ENCODE measurements around the gene HK3. TPM values are rescaled to one million over a fixed set of nuclear protein-coding genes. Genes with fewer than 3 reads are reported as not detected.

Gene HK3
- total RNA-seq, 2 experiments from 2014 or later: not detected

DNA sequence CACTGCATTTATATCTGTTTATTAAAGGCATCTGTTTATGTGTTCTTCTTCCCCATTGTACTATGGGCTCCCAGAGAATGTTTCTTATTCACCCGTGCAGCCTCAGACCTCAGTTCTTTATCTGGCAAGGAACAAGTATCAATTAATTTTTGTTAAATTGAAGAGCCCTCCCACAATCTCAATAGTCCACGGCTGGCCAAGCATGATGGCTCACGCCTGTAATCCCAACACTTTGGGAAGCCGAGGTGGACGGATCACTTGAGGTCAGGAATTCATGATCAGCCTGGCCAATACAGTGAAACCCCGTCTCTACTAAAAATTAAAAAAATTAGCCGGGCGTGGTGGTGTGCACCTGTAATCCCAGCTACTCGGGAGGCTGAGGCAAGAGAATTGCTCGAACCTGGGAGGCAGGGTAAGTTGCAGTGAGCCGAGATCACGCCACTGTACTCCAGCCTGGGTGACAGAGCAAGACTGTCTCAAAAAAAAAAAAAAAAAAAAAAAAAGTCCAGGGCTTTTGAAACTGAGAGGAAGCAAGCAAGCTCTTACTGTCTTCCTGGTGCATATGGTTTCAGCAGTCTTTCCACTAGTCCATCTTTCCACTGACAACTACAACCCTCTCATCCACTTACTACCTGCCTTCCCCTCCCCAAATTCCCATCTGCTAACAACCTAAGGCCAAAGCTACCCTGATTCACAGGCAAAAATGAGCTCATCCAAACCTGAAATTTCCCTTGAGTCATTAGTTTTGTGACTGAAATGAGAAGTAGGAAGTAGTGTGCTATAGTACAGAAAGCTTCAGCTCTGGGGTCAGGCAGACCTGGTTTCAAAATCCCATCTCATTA, 2.3 kb upstream of the HK3 start:
- H3K36me3 Mint-ChIP-seq (ENCODE audit: low read depth): peaks cover 17% of the 10 kb centered on the region
- DNase-seq: peak; percentile 42
- no peak overlapping the region for H3K4me3 Mint-ChIP-seq
- CTCF ChIA-PET: interaction anchor here (0.7 to 1.8 kb wide), 3 partner anchors 101 to 241 kb away, joined by 3 to 7 read pairs (median 4); partner anchors contain the start of gene UIMC1
- H3K27me3 Mint-ChIP-seq (ENCODE audit: low read depth): no peaks in the 10 kb centered on the region
- intact Hi-C loops (cut with micrococcal nuclease): loop anchor here (5.0 kb wide), 1 partner anchor 244 kb away; no protein-coding TSS in a partner anchor
- H3K27ac Mint-ChIP-seq: peak overlapping the region; percentile 81
- H3K9me3 Mint-ChIP-seq: peaks cover 2% of the 10 kb centered on the region
- H3K4me1 Mint-ChIP-seq (ENCODE audit: low read depth): peaks cover 49% of the 10 kb centered on the region

GRCh38 chr5:176900780-176901204, 1.6 kb upstream of the HK3 start:
- intact Hi-C loops (cut with micrococcal nuclease): loop anchor here (5.0 kb wide), 1 partner anchor 243 kb away; no protein-coding TSS in a partner anchor

GRCh38 chr5:176899946-176900779, 1.0 kb upstream of the HK3 start:
- Mint-ChIP-seq H3K4me1 (ENCODE audit: low read depth) (peaks cover 51% of the 10 kb centered on the region), H3K27me3 (ENCODE audit: low read depth) (no peaks in the 10 kb centered on the region), H3K4me3 (no peak overlapping the region), H3K27ac (no peak overlapping the region), H3K36me3 (ENCODE audit: low read depth) (peaks cover 10% of the 10 kb centered on the region), H3K9me3 (peaks cover 2% of the 10 kb centered on the region)
- CTCF ChIA-PET: interaction anchor here (0.6 to 1.4 kb wide), 2 partner anchors 14 to 239 kb away, joined by 3 to 7 read pairs; no protein-coding TSS in a partner anchor
- intact Hi-C loops (cut with micrococcal nuclease): loop anchor here (5.0 kb wide), 1 partner anchor 243 kb away; no protein-coding TSS in a partner anchor
- no peak for DNase-seq

More at GRCh38 chr5:176900780-176901204, 1.6 kb upstream of the HK3 start:
- Mint-ChIP-seq H3K27me3 (ENCODE audit: low read depth) (no peaks in the 10 kb centered on the region), H3K27ac (no peak overlapping the region), H3K4me1 (ENCODE audit: low read depth) (peaks cover 51% of the 10 kb centered on the region), H3K36me3 (ENCODE audit: low read depth) (peaks cover 16% of the 10 kb centered on the region), H3K4me3 (no peak overlapping the region), H3K9me3 (peaks cover 2% of the 10 kb centered on the region)
- CTCF ChIA-PET: no interaction called here
- DNase-seq: no peak

DNA sequence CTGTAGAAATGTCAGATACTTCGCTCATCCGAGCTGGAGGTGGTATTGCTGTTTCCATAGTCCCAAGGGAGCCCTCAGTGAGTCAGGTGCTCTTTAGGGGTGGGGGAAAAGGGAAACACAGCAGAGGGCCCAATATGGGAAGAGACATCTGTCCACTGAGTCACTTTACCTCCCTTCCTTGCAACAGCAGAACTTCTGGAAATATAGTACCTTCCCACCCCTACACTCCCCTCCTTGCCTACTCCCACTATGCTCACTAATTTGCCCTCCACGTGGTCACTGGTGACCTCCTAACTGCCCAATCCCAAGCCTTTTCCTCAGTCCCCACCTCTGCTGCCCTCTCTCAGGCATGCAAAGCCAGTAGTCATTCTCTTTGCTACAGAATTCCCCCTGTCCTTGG, 1.9 kb downstream of the HK3 start:
- DNase-seq: no peak
- H3K27ac Mint-ChIP-seq: no peak overlapping the region
- no peak overlapping the region for H3K4me3 Mint-ChIP-seq
- no peaks in the 10 kb centered on the region for H3K27me3 Mint-ChIP-seq (ENCODE audit: low read depth)
- intact Hi-C loops (cut with micrococcal nuclease): no loop called here
- H3K9me3 Mint-ChIP-seq: peaks cover 2% of the 10 kb centered on the region
- CTCF ChIA-PET: interaction anchor here (1.6 kb wide), 1 partner anchor 237 kb away, joined by 7 read pairs; no protein-coding TSS in a partner anchor
- H3K4me1 Mint-ChIP-seq (ENCODE audit: low read depth): peaks cover 49% of the 10 kb centered on the region
- H3K36me3 Mint-ChIP-seq (ENCODE audit: low read depth): peaks cover 6% of the 10 kb centered on the region

- Mint-ChIP-seq H3K9me3 (no peaks in the 10 kb centered on the region), H3K4me1 (ENCODE audit: low read depth) (peaks cover 35% of the 10 kb centered on the region), H3K4me3 (no peak overlapping the region), H3K27ac (no peak overlapping the region), H3K36me3 (ENCODE audit: low read depth) (peaks cover under 1% of the 10 kb centered on the region), H3K27me3 (ENCODE audit: low read depth) (no peaks in the 10 kb centered on the region)
- no peak for DNase-seq
- intact Hi-C loops (cut with micrococcal nuclease): no loop called here
- CTCF ChIA-PET: interaction anchor here (0.9 kb wide), 1 partner anchor 236 kb away, joined by 3 read pairs; no protein-coding TSS in a partner anchor
These were observed 3.3 kb downstream of the HK3 start for GRCh38 chr5:176895831-176896230.

DNA sequence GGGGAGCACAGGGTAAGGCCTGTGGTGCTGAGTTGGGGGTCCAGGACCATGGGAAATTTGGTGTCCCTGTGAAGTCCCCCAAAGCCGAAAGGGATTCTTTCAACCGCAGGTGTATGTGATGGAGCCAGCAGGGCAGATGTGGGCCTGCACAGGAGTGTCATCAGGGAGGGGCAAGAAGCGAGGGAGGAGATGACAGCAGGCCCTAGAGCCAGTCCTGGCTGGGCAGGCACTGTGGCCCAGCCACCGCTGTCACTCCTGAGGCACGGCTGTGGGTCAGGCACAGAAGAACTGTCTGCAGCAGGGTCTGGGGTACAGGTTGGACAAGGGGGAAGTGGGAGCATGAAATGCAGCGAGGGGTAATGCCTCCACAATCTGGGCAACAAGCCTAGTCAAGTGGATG, 4.8 kb downstream of the HK3 start:
- H3K4me3 Mint-ChIP-seq: no peak overlapping the region
- no peaks in the 10 kb centered on the region for H3K36me3 Mint-ChIP-seq (ENCODE audit: low read depth)
- H3K9me3 Mint-ChIP-seq: no peaks in the 10 kb centered on the region
- no peak for DNase-seq
- no peak overlapping the region for H3K27ac Mint-ChIP-seq
- H3K4me1 Mint-ChIP-seq (ENCODE audit: low read depth): peaks cover 21% of the 10 kb centered on the region
- CTCF ChIA-PET: interaction anchor here (0.6 kb wide), 1 partner anchor 220 kb away, joined by 4 read pairs; no protein-coding TSS in a partner anchor
- H3K27me3 Mint-ChIP-seq (ENCODE audit: low read depth): no peaks in the 10 kb centered on the region
- intact Hi-C loops (cut with micrococcal nuclease): no loop called here

- Mint-ChIP-seq H3K27ac (no peak overlapping the region), H3K9me3 (no peaks in the 10 kb centered on the region), H3K27me3 (ENCODE audit: low read depth) (no peaks in the 10 kb centered on the region), H3K4me1 (ENCODE audit: low read depth) (peaks cover 14% of the 10 kb centered on the region), H3K36me3 (ENCODE audit: low read depth) (no peaks in the 10 kb centered on the region), H3K4me3 (no peak overlapping the region)
- no peak for DNase-seq
- CTCF ChIA-PET: no interaction called here
- intact Hi-C loops (cut with micrococcal nuclease): no loop called here
These were observed 6.5 kb downstream of the HK3 start for GRCh38 chr5:176892663-176893062.

GRCh38 chr5:176891331-176891958, 7.7 kb downstream of the HK3 start:
- CTCF ChIA-PET: interaction anchor here (0.7 kb wide), 1 partner anchor 321 kb away, joined by 3 read pairs; no protein-coding TSS in a partner anchor
- Mint-ChIP-seq H3K4me1 (ENCODE audit: low read depth) (peaks cover 2% of the 10 kb centered on the region), H3K27me3 (ENCODE audit: low read depth) (no peaks in the 10 kb centered on the region), H3K9me3 (no peaks in the 10 kb centered on the region), H3K27ac (no peak overlapping the region), H3K4me3 (no peak overlapping the region), H3K36me3 (ENCODE audit: low read depth) (no peaks in the 10 kb centered on the region)
- no peak for DNase-seq
- intact Hi-C loops (cut with micrococcal nuclease): no loop called here

DNA sequence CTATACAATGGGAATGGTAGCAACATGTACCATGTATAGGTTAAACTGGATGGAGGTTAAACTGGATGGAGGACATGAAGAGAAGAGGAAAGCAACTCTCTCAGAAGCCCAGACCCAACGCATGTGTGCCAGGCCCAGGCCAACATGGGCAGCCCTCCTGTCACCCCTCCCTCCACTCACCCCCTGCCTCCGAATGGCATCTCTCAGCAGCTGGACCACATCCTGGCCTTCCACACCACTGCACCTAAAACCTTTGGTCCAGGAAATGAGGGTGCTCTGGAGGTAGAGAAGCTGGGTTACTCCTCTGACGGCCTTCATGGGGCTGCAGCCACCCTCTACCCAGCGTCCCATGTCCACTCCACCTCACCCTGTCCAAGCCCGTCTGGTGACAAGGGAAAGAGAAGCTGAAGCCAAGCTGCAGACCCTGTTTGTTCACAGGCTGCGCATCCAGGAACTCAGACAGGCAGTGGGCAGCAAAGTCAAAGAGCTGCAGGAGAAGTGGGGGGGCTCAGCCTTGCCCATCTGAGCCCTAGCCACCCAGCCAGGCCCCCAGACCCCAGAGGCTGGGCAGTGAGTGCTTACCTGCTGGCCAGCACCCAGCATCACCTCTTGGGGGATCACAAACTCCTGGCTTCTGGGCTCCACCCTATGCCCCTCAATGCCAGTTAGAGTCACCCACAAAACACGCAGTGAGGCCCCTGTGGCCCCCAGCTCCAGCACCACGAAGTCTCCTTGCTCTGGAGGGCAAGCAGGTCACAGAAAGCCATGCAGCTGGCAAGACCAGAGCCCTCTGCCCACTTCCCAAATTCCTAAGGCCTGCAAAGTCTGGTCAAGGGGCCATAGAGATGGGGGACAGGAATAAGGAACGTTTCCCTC, 8.5 kb downstream of the HK3 start:
- DNase-seq: peak; percentile 2
- no peaks in the 10 kb centered on the region for H3K4me1 Mint-ChIP-seq (ENCODE audit: low read depth)
- no peaks in the 10 kb centered on the region for H3K9me3 Mint-ChIP-seq
- CTCF ChIA-PET: no interaction called here
- no peaks in the 10 kb centered on the region for H3K27me3 Mint-ChIP-seq (ENCODE audit: low read depth)
- no peaks in the 10 kb centered on the region for H3K36me3 Mint-ChIP-seq (ENCODE audit: low read depth)
- no peak overlapping the region for H3K27ac Mint-ChIP-seq
- intact Hi-C loops (cut with micrococcal nuclease): no loop called here
- no peak overlapping the region for H3K4me3 Mint-ChIP-seq

- Mint-ChIP-seq H3K36me3 (ENCODE audit: low read depth) (no peaks in the 10 kb centered on the region), H3K4me1 (ENCODE audit: low read depth) (peaks cover 3% of the 10 kb centered on the region), H3K4me3 (no peak overlapping the region), H3K9me3 (no peaks in the 10 kb centered on the region), H3K27ac (no peak overlapping the region), H3K27me3 (ENCODE audit: low read depth) (no peaks in the 10 kb centered on the region)
- CTCF ChIA-PET: no interaction called here
- intact Hi-C loops (cut with micrococcal nuclease): no loop called here
- peak; percentile 1 for DNase-seq
These were observed 9.5 kb downstream of the HK3 start for GRCh38 chr5:176889321-176890280.

- CTCF ChIA-PET: no interaction called here
- peaks cover 4% of the 10 kb centered on the region for H3K4me1 Mint-ChIP-seq (ENCODE audit: low read depth)
- H3K27ac Mint-ChIP-seq: no peak overlapping the region
- H3K27me3 Mint-ChIP-seq (ENCODE audit: low read depth): no peaks in the 10 kb centered on the region
- no peaks in the 10 kb centered on the region for H3K36me3 Mint-ChIP-seq (ENCODE audit: low read depth)
- H3K4me3 Mint-ChIP-seq: no peak overlapping the region
- intact Hi-C loops (cut with micrococcal nuclease): no loop called here
- no peak for DNase-seq
- no peaks in the 10 kb centered on the region for H3K9me3 Mint-ChIP-seq
These were observed 10.3 kb downstream of the HK3 start for GRCh38 chr5:176888865-176889165.
